BJ (cell line): Measurements from ENCODE around the gene CCNL1. TPM values are rescaled to one million over a fixed set of nuclear protein-coding genes. Genes with fewer than 3 reads are reported as not detected.
A peak's percentile ranks its signal among the peaks of the same experiment; 100 is the strongest.

ENCODE experiments used
- CTCF ChIA-PET: fragments of 350-600 bp; formaldehyde crosslinking; extraction: SDS; loops from one replicate; lab custom pipeline; 2021; ENCODE audit warnings: antibody characterized with exemption, inconsistent platforms; lab: Yijun Ruan, JAX
- POLR2A ChIA-PET: fragments of 300-600 bp; sonication (Branson Sonifier 250); formaldehyde crosslinking; extraction: SDS; loops from one replicate; lab custom pipeline; 2021; ENCODE audit warnings: antibody characterized with exemption; lab: Charles Lee
- DNase-seq: peaks from one replicate; pipeline ENCODE4 v3.0.0-alpha.2; 2011; ENCODE audit warnings: low read depth
- H3K27me3 ChIP-seq: 2 replicates; pipeline ENCODE4 v1.6.0; 2011; ENCODE audit warnings: low read length; ENCODE audit not compliant: control insufficient read depth, insufficient read depth
- H3K36me3 ChIP-seq: 2 replicates; pipeline ENCODE4 v1.5.1; 2011; ENCODE audit warnings: low read length; ENCODE audit not compliant: control insufficient read depth, insufficient read depth
- H3K4me3 ChIP-seq: 2 replicates; pipeline ENCODE4 v1.5.1; 2011; ENCODE audit warnings: low read depth, mild to moderate bottlenecking, control low read depth, low read length
- CTCF ChIP-seq: IDR thresholded peaks from 2 replicates; pipeline ENCODE4 v1.5.1; 2011; ENCODE audit warnings: low read depth, mild to moderate bottlenecking, control low read depth, inconsistent platforms, low read length, moderate library complexity; ENCODE audit not compliant: insufficient read depth
- polyA plus RNA-seq: library from polyadenylated mRNA; depleted of rRNA; stranded (reverse); fragments of >200 nt; gene quantifications from 2 replicates; pipeline ENCODE4 v1.2.3, GENCODE V29; 2011

Gene CCNL1
- polyA plus RNA-seq, 1 experiment = 145 TPM

GRCh38 chr3:157132936-157133335, 27.0 kb downstream of the CCNL1 start:
- no peak for DNase-seq
- TF ChIP-seq CTCF = no peak
- POLR2A ChIA-PET = interaction anchor here (0.6 kb wide), 1 partner anchor 776 kb away, joined by 4 read pairs; no protein-coding TSS in a partner anchor
- Histone ChIP-seq H3K4me3 (no peak overlapping the region), H3K36me3 (no peaks in the 10 kb centered on the region), H3K27me3 (no peaks in the 10 kb centered on the region)
- CTCF ChIA-PET = interaction anchor here (1.0 to 9.3 kb wide), 3 partner anchors 11 to 598 kb away, joined by 3 to 140 read pairs (median 3); no protein-coding TSS in a partner anchor

GRCh38 chr3:157132341-157132740, 27.6 kb downstream of the CCNL1 start:
- CTCF ChIA-PET = interaction anchor here (0.7 to 9.3 kb wide), 4 partner anchors 10 to 682 kb away, joined by 3 to 140 read pairs (median 4); no protein-coding TSS in a partner anchor
- POLR2A ChIA-PET = interaction anchor here (0.6 kb wide), 1 partner anchor 775 kb away, joined by 4 read pairs; no protein-coding TSS in a partner anchor
- Histone ChIP-seq H3K4me3 (no peak overlapping the region), H3K36me3 (no peaks in the 10 kb centered on the region), H3K27me3 (no peaks in the 10 kb centered on the region)
- TF ChIP-seq CTCF = no peak
- no peak for DNase-seq

GRCh38 chr3:157131861-157132260, 28.1 kb downstream of the CCNL1 start:
- TF ChIP-seq CTCF = no peak
- DNase-seq = no peak
- no peaks in the 10 kb centered on the region for H3K36me3 ChIP-seq
- ChIA-PET CTCF (interaction anchor here (0.7 to 9.3 kb wide), 5 partner anchors 10 to 682 kb away, joined by 3 to 140 read pairs (median 4); no protein-coding TSS in a partner anchor), POLR2A (interaction anchor here (0.7 kb wide), 1 partner anchor 594 kb away, joined by 3 read pairs; no protein-coding TSS in a partner anchor)
- H3K4me3 ChIP-seq = no peak overlapping the region
- no peaks in the 10 kb centered on the region for H3K27me3 ChIP-seq

- peak; percentile 60 for TF ChIP-seq CTCF
- no peak for DNase-seq
- H3K4me3 ChIP-seq = no peak overlapping the region
- no peaks in the 10 kb centered on the region for H3K36me3 ChIP-seq
- ChIA-PET POLR2A (no interaction called here), CTCF (interaction anchor here (0.7 to 9.3 kb wide), 15 partner anchors 9 to 978 kb away, joined by 3 to 140 read pairs (median 3); partner anchors contain the start of gene TIPARP)
- no peaks in the 10 kb centered on the region for H3K27me3 ChIP-seq
These were observed 29.3 kb downstream of the CCNL1 start for GRCh38 chr3:157130467-157131251.

GRCh38 chr3:157129803-157130466, 30.0 kb downstream of the CCNL1 start:
- POLR2A ChIA-PET = no interaction called here
- Histone ChIP-seq H3K36me3 (no peaks in the 10 kb centered on the region), H3K4me3 (no peak overlapping the region), H3K27me3 (no peaks in the 10 kb centered on the region)
- DNase-seq = no peak
- no peak for TF ChIP-seq CTCF
- CTCF ChIA-PET = interaction anchor here (1.2 to 1.5 kb wide), 3 partner anchors 33 to 586 kb away, joined by 3 read pairs; no protein-coding TSS in a partner anchor
